ENCODE measurements around the gene CFAP52.

The CFAP52 gene

GRCh38 chr17:9622961-9623360 lies 46.5 kb downstream of the CFAP52 start:
- Histone ChIP-seq H3F3A (ENCODE audit: insufficient read depth, low read length) (no peaks in the 10 kb centered on the region), H3K4me1 (ENCODE audit: low read length) (no peaks in the 10 kb centered on the region), H3K4me3 (ENCODE audit: low read length) (no peak overlapping the region), H3K27ac (ENCODE audit: low read length) (no peak overlapping the region), H3K36me3 (replicated peaks; ENCODE audit: insufficient read depth, low read length) (no peaks in the 10 kb centered on the region), H2AFZ (ENCODE audit: low read length) (no peak overlapping the region), H3K9me2 (replicated peaks; ENCODE audit: insufficient read depth, low read length) (no peaks in the 10 kb centered on the region), H3K9me3 (replicated peaks; ENCODE audit: insufficient read depth, low read length) (no peaks in the 10 kb centered on the region), H3K4me2 (ENCODE audit: low read depth, low read length) (no peak overlapping the region), H4K20me1 (ENCODE audit: insufficient read depth, low read length) (no peaks in the 10 kb centered on the region), H3K79me2 (ENCODE audit: low read length) (no peaks in the 10 kb centered on the region), H3K9ac (ENCODE audit: low read length) (no peak overlapping the region), H3K27me3 (replicated peaks; ENCODE audit: insufficient read depth, low read length) (no peaks in the 10 kb centered on the region)
- no peak for DNase-seq
- TF ChIP-seq EZH2 (optimal IDR thresholded peaks at IDR 0.05; ENCODE audit: low read depth, low read length) (no peak), CTCF (IDR thresholded peaks at IDR 0.05; ENCODE audit: low read length) (no peak), EZH2phosphoT487 (IDR thresholded peaks at IDR 0.05; ENCODE audit: low read length) (no peak)

GRCh38 chr17:9628509-9628908 lies 52.1 kb downstream of the CFAP52 start:
- Histone ChIP-seq H3K79me2 (ENCODE audit: low read length) (no peaks in the 10 kb centered on the region), H3K9me2 (replicated peaks; ENCODE audit: insufficient read depth, low read length) (no peaks in the 10 kb centered on the region), H3K9me3 (replicated peaks; ENCODE audit: insufficient read depth, low read length) (no peaks in the 10 kb centered on the region), H3K4me3 (ENCODE audit: low read length) (no peak overlapping the region), H3K9ac (ENCODE audit: low read length) (no peak overlapping the region), H2AFZ (ENCODE audit: low read length) (no peak overlapping the region), H3F3A (ENCODE audit: insufficient read depth, low read length) (no peaks in the 10 kb centered on the region), H3K4me2 (ENCODE audit: low read depth, low read length) (no peak overlapping the region), H3K27ac (ENCODE audit: low read length) (no peak overlapping the region), H3K4me1 (ENCODE audit: low read length) (no peaks in the 10 kb centered on the region), H4K20me1 (ENCODE audit: insufficient read depth, low read length) (no peaks in the 10 kb centered on the region), H3K27me3 (replicated peaks; ENCODE audit: insufficient read depth, low read length) (peaks cover 7% of the 10 kb centered on the region; the same call in 1 of the 2 replicates), H3K36me3 (replicated peaks; ENCODE audit: insufficient read depth, low read length) (no peaks in the 10 kb centered on the region)
- no peak for DNase-seq
- TF ChIP-seq EZH2 (optimal IDR thresholded peaks at IDR 0.05; ENCODE audit: low read depth, low read length) (no peak), CTCF (IDR thresholded peaks at IDR 0.05; ENCODE audit: low read length) (no peak), EZH2phosphoT487 (IDR thresholded peaks at IDR 0.05; ENCODE audit: low read length) (no peak)

GRCh38 chr17:9632741-9633140 lies 56.3 kb downstream of the CFAP52 start:
- Histone ChIP-seq H3K4me3 (ENCODE audit: low read length) (no peak overlapping the region), H3K79me2 (ENCODE audit: low read length) (no peaks in the 10 kb centered on the region), H3K9me3 (replicated peaks; ENCODE audit: insufficient read depth, low read length) (no peaks in the 10 kb centered on the region), H3K27me3 (replicated peaks; ENCODE audit: insufficient read depth, low read length) (peaks cover 7% of the 10 kb centered on the region; the same call in 1 of the 2 replicates), H3K36me3 (replicated peaks; ENCODE audit: insufficient read depth, low read length) (no peaks in the 10 kb centered on the region), H3K9me2 (replicated peaks; ENCODE audit: insufficient read depth, low read length) (no peaks in the 10 kb centered on the region), H3F3A (ENCODE audit: insufficient read depth, low read length) (no peaks in the 10 kb centered on the region), H3K4me2 (ENCODE audit: low read depth, low read length) (no peak overlapping the region), H3K4me1 (ENCODE audit: low read length) (no peaks in the 10 kb centered on the region), H3K9ac (ENCODE audit: low read length) (no peak overlapping the region), H4K20me1 (ENCODE audit: insufficient read depth, low read length) (no peaks in the 10 kb centered on the region), H2AFZ (ENCODE audit: low read length) (no peak overlapping the region), H3K27ac (ENCODE audit: low read length) (no peak overlapping the region)
- no peak for TF ChIP-seq EZH2phosphoT487 (IDR thresholded peaks at IDR 0.05; ENCODE audit: low read length)
- TF ChIP-seq CTCF (IDR thresholded peaks at IDR 0.05; ENCODE audit: low read length): no peak
- TF ChIP-seq EZH2 (optimal IDR thresholded peaks at IDR 0.05; ENCODE audit: low read depth, low read length): no peak
- DNase-seq: no peak
